Prostate gland (tissue), 2 donors: ENCODE measurements around the gene KRTAP10-6.

Source experiments
- POLR2A ChIP-seq: fragments of 450-650 bp; IDR thresholded peaks from one replicate; pipeline ENCODE4 v1.6.1; 2016; ENCODE audit warnings: antibody characterized with exemption, mild to moderate bottlenecking
- POLR2AphosphoS5 ChIP-seq: sonication (generic); formaldehyde crosslinking; IDR thresholded peaks from one replicate; pipeline ENCODE4 v1.6.1; 2017; ENCODE audit warnings: antibody characterized with exemption
- TF ChIP-seq, protein P1 (sequence below), 4 experiments: fragments of 200-600 bp in 2 of 4; fragments of 450-650 bp in 2 of 4; sonication (generic) in 2 of 4; IDR thresholded peaks; 1 replicate in 3 of 4; 2 replicates in 1 of 4; pipeline ENCODE4 v1.5.1; 2016 to 2019; ENCODE audit warnings: antibody characterized with exemption in 4 of 4, mild to moderate bottlenecking in 2 of 4, moderate library complexity in 2 of 4

DNA sequence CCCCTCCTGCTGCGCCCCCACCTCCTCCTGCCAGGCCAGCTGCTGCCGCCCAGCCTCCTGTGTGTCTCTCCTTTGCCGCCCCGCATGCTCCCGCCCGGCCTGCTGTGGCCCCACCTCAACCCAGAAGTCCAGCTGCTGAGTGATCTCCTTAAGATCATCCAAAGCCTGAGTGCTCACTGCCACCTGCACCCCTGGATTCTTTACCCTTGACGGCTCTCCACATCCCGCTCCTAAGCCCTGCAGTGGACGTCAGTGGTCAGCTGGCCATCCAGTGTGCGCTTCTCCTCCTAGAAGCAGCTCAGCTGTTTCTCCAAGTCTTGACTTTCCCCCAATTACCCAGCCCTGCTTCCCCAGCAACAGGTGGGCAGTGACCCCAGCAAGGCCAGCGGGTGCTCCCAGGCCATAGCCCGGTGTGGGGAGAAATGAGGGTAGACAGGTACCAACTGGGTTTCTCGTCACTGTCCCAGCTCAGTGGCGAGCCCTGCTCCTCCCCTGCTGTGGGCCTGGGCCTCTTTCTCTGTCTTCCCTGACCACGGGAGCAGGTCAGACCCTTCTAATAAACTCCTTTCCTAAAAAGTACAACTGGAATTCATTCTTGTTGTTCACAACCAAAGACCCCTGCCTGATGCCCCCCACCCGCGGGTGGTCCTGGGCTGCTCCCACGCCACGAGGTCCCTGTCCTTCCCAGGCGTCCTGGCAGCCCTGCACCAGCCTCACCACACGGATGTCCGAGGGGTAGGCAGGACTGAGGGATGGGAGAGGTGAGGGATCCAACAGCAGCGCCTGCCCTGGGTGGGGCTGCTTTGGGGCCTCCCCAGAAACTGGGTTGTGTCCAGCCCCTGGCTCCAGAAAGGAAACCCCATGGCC, 9.5 kb upstream of the KRTAP10-6 start:
- TF ChIP-seq, protein P1, sequence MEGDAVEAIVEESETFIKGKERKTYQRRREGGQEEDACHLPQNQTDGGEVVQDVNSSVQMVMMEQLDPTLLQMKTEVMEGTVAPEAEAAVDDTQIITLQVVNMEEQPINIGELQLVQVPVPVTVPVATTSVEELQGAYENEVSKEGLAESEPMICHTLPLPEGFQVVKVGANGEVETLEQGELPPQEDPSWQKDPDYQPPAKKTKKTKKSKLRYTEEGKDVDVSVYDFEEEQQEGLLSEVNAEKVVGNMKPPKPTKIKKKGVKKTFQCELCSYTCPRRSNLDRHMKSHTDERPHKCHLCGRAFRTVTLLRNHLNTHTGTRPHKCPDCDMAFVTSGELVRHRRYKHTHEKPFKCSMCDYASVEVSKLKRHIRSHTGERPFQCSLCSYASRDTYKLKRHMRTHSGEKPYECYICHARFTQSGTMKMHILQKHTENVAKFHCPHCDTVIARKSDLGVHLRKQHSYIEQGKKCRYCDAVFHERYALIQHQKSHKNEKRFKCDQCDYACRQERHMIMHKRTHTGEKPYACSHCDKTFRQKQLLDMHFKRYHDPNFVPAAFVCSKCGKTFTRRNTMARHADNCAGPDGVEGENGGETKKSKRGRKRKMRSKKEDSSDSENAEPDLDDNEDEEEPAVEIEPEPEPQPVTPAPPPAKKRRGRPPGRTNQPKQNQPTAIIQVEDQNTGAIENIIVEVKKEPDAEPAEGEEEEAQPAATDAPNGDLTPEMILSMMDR (IDR thresholded peaks at IDR 0.05) = no peak
- no peak for TF ChIP-seq POLR2A
- no peak for TF ChIP-seq POLR2AphosphoS5
